Mesothelial cell of epicardium (in vitro differentiated cells): Measurements from ENCODE around the gene DUSP7. TPM values are rescaled to one million over a fixed set of nuclear protein-coding genes. Genes with fewer than 3 reads are reported as not detected.
A peak's percentile ranks its signal among the peaks of the same experiment; 100 is the strongest.
"Not testable (repeated sequence)": the region's sequence is repeated elsewhere in the genome, so short reads cannot be mapped to it uniquely, and the experiment has no call there.

Experiments
- DNase-seq, 2 experiments: peaks; one replicate each; pipeline ENCODE4 v3.0.0; 2021; ENCODE audit warnings: low spot score in 2 of 2; ENCODE audit not compliant: unreplicated experiment in 2 of 2
- H3K27ac Mint-ChIP-seq: 2 replicates; pipeline ENCODE4 v1.8.0; 2021; ENCODE audit warnings: mixed read lengths
- H3K27me3 Mint-ChIP-seq: 2 replicates; pipeline ENCODE4 v1.8.0; 2021; ENCODE audit warnings: low read depth, mixed read lengths
- H3K36me3 Mint-ChIP-seq: 2 replicates; pipeline ENCODE4 v1.8.0; 2021; ENCODE audit warnings: mixed read lengths
- H3K4me1 Mint-ChIP-seq: 2 replicates; pipeline ENCODE4 v1.8.0; 2021; ENCODE audit warnings: mixed read lengths
- H3K4me3 Mint-ChIP-seq: 2 replicates; pipeline ENCODE4 v1.8.0; 2021; ENCODE audit warnings: mild to moderate bottlenecking, moderate library complexity, mixed read lengths
- H3K9me3 Mint-ChIP-seq: 2 replicates; pipeline ENCODE4 v1.8.0; 2021; ENCODE audit warnings: mixed read lengths
- total RNA-seq: library from RNA; stranded (reverse); gene quantifications from 3 replicates; pipeline ENCODE4 v1.2.1, GENCODE V29; 2021
- TF ChIP-seq, protein P1 (sequence below): fragments of 200-600 bp; sonication (generic); IDR thresholded peaks from one replicate; pipeline ENCODE4 v1.5.0; 2021; ENCODE audit warnings: antibody characterized with exemption; ENCODE audit not compliant: unreplicated experiment

The DUSP7 gene
- total RNA-seq, 1 donor from 2014 or later = 32.2 TPM

DNA sequence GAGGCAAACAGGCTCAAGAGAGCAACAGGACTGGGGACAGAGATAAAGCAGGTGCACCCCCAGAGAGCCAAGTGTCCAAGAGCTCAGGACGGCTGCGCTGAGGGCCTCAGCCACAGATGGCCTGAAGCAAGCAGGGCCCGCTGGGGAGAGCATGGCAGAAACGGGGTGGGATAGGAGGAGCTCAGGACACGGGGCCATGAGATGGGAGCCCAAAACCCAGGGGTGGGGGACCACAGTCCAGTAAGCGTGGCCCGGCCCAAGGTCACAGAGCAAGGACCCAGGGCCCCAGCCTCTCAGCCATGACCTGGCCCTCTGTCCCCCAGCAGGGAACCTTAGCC, 9.5 kb downstream of the DUSP7 start:
- TF ChIP-seq, protein P1, sequence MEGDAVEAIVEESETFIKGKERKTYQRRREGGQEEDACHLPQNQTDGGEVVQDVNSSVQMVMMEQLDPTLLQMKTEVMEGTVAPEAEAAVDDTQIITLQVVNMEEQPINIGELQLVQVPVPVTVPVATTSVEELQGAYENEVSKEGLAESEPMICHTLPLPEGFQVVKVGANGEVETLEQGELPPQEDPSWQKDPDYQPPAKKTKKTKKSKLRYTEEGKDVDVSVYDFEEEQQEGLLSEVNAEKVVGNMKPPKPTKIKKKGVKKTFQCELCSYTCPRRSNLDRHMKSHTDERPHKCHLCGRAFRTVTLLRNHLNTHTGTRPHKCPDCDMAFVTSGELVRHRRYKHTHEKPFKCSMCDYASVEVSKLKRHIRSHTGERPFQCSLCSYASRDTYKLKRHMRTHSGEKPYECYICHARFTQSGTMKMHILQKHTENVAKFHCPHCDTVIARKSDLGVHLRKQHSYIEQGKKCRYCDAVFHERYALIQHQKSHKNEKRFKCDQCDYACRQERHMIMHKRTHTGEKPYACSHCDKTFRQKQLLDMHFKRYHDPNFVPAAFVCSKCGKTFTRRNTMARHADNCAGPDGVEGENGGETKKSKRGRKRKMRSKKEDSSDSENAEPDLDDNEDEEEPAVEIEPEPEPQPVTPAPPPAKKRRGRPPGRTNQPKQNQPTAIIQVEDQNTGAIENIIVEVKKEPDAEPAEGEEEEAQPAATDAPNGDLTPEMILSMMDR = no peak
- peak overlapping the region; percentile 55 for H3K27ac Mint-ChIP-seq
- H3K9me3 Mint-ChIP-seq = no peaks in the 10 kb centered on the region
- peaks cover 6% of the 10 kb centered on the region for H3K36me3 Mint-ChIP-seq
- H3K27me3 Mint-ChIP-seq = no peaks in the 10 kb centered on the region
- H3K4me1 Mint-ChIP-seq = peaks cover 13% of the 10 kb centered on the region
- no peak for DNase-seq
- no peak overlapping the region for H3K4me3 Mint-ChIP-seq

DNA sequence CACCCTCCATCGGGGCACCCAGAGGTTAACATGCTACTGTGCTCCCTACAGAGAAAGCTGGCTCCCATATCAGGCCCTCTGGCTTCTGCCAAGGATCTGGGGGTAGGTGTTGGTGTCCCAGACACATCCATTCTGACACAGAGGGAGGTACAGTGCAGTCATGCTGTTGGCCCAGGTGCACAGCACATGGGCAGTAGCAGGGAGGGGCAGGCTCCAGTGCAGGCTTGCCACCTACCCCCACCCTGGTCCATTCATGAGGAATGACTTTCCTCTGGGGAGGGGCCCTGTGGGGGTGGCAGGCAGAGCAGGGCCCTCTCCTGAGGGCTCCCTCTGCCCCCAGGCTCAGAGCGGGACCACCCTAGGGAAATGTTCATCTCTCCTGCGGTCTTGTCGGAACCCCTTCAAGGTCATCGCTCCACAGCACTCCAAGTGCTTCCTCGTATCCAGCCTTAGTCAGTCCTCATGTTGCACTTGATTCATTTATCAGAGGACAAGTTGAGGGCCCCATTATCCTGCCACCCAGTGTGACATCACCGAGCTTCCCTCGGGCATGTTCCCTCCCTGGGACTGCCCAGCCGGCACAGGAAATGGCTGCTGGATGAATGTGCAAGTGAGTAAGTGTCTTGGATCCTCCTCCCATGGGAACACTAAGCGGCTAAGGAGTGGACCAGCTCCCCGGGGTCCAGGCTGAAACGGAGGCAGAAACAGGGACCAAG, 10.0 kb downstream of the DUSP7 start:
- Mint-ChIP-seq H3K27ac (peak overlapping the region; percentile 55), H3K36me3 (peaks cover 6% of the 10 kb centered on the region), H3K4me3 (no peak overlapping the region), H3K27me3 (no peaks in the 10 kb centered on the region), H3K4me1 (peaks cover 14% of the 10 kb centered on the region), H3K9me3 (no peaks in the 10 kb centered on the region)
- TF ChIP-seq, protein P1 = no peak
- no peak for DNase-seq

DNA sequence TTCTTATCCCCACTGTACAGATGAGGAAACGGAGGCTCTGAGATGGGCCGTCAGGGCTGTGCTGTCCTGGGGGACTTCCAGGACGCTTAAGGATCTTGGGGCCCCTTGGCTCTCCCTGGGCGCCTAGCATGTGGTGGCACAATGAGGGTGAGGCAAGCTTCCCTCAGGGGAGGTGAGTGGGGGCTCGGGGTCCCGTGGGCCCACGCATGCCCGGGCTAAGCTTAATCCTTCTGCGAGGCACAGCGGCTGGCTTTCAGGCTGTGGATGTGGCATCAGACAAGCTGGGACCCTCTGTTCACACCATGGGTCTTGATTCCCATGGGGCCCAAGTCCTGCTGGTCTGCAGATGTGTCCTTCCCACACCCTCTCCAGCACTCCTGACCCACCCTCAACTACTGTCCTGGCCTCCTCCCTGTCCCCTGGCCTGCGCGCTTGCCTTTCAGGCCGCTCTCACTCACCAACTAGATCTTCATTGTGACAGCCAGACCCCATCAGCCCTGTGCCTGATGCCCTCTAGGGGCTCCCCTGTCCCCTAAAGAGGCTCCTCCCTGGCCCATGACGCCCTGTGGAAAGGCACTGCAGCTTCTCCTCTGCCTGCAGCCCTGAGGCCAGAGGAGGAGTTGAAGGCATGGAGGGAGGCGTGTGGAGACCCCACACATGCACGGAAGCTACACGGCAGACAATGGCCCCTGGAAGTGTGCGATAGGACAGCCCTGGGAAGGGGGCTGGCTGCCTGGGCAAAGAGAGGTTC, 11.3 kb downstream of the DUSP7 start:
- H3K27me3 Mint-ChIP-seq = no peaks in the 10 kb centered on the region
- peaks cover 20% of the 10 kb centered on the region for H3K4me1 Mint-ChIP-seq
- H3K27ac Mint-ChIP-seq = peak overlapping the region; percentile 86
- no peaks in the 10 kb centered on the region for H3K9me3 Mint-ChIP-seq
- no peak overlapping the region for H3K4me3 Mint-ChIP-seq
- peaks cover 2% of the 10 kb centered on the region for H3K36me3 Mint-ChIP-seq
- no peak for DNase-seq
- TF ChIP-seq, protein P1 = no peak

DNA sequence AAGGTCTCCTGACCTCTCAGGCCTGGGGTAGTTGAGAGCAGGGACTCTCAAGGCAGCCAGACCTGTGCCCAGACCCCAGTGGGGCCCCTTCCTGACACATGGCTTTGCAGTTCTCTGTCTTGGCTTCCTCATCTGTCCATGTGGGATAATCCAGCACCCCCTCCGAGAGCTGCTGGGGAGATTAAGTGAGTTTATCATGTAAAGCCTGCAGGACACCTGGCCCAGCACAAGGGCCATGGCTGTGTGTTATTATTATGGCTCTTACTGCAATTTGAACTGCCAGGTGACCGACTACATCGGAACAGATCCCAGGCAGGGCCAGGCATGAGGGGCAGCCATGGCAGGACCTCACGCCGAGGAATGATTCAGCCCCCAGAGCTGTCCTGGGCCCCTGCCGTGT, 12.6 kb downstream of the DUSP7 start:
- no peaks in the 10 kb centered on the region for H3K9me3 Mint-ChIP-seq
- no peak overlapping the region for H3K27ac Mint-ChIP-seq
- H3K4me1 Mint-ChIP-seq = peaks cover 21% of the 10 kb centered on the region
- H3K27me3 Mint-ChIP-seq = no peaks in the 10 kb centered on the region
- H3K4me3 Mint-ChIP-seq = no peak overlapping the region
- no peak for DNase-seq
- TF ChIP-seq, protein P1 = no peak
- no peaks in the 10 kb centered on the region for H3K36me3 Mint-ChIP-seq

DNA sequence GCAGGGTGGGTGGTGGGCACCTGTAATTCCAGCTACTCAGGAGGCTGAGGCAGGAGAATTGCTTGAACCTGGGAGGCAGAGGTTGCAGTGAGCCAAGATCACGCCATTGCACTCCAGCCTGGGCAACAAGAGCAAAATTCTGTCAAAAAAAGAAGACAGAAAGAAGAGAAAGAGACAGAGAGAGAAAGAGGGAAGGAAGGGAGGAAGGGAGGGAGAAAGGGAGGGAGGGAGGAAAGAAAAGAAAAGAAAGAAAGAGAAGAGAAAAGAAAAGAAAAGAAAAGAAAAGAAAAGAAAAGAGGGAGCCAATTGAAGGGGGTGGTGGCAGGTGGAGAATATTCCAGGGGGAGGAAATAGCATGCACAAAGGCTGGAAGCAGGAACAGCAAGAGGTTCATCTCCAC, 13.3 kb downstream of the DUSP7 start:
- H3K27ac Mint-ChIP-seq, H3K4me3 Mint-ChIP-seq, H3K27me3 Mint-ChIP-seq, H3K36me3 Mint-ChIP-seq, H3K9me3 Mint-ChIP-seq, DNase-seq: not testable (repeated sequence)
- peaks cover 21% of the 10 kb centered on the region for H3K4me1 Mint-ChIP-seq

DNA sequence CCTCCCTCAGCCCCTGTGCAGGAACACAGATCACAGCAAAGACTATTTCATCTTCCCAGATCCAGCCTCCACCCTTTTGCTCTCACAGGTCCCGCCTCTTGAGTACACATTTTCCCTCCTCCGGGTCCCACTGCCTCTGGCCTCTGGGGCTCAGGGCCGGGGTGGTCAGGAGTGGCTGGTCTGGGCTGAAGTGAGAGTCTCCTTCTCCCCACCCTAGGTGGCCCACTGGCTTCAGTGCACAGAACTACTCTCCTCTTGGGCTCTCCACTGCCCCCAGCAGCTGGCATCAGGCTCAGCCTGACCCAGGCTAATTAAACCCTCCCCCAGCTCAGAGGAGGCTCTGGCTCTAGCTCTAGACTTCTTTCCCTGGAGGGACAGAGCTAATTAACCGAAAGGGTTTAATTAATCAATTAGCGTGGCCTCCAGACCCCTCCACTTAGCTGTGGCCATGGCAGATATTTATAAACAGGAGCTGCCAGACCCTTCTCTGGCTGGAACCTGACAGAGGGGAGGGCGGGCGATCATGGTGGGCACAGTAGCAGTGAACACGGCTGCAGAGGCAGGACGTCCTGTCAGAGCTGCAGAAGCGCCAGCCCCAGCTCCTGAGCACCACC, 15.1 kb downstream of the DUSP7 start:
- H3K4me3 Mint-ChIP-seq = no peak overlapping the region
- H3K27me3 Mint-ChIP-seq = no peaks in the 10 kb centered on the region
- TF ChIP-seq, protein P1 = no peak
- H3K36me3 Mint-ChIP-seq = no peaks in the 10 kb centered on the region
- H3K4me1 Mint-ChIP-seq = peaks cover 15% of the 10 kb centered on the region
- no peak for DNase-seq
- peak overlapping the region; percentile 58 for H3K27ac Mint-ChIP-seq
- H3K9me3 Mint-ChIP-seq = no peaks in the 10 kb centered on the region
